HG03520 (cell line): Measurements from ENCODE around the gene EEPD1.
"Not testable (repeated sequence)": the region's sequence is repeated elsewhere in the genome, so short reads cannot be mapped to it uniquely, and the experiment has no call there.

ENCODE experiments used
- ATAC-seq: cut with Tn5 transposase; IDR thresholded peaks from one replicate; pipeline ENCODE4 v1.9.1; 2021; ENCODE audit warnings: mild to moderate bottlenecking, moderate library complexity; ENCODE audit not compliant: unreplicated experiment

Gene EEPD1

GRCh38 chr7:36210291-36210922 is 57.4 kb downstream of the EEPD1 start:
- ATAC-seq = no peak

- ATAC-seq = no peak
These were observed 61.8 kb downstream of the EEPD1 start for GRCh38 chr7:36214608-36215456.

DNA sequence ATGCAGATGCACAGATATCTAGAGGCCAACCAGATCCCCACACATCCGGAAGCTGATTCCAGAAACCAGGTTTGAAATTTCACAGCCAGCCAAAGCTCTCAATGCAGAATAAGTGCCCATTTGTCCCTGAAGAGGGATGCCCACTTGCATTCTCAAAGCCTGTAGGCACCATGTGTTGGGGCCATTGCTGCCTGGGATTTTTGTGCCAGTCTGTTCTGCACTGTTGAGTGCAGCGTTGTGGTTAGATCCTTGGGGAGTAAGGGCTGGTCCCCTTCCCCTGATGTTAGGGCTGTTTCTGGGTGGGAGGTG is 62.4 kb downstream of the EEPD1 start:
- no peak for ATAC-seq

GRCh38 chr7:36216063-36216684 is 63.1 kb downstream of the EEPD1 start:
- no peak for ATAC-seq

- no peak for ATAC-seq
These were observed 64.3 kb downstream of the EEPD1 start for GRCh38 chr7:36217211-36217960.

GRCh38 chr7:36217961-36218284 is 64.9 kb downstream of the EEPD1 start:
- peak; percentile 74 for ATAC-seq

DNA sequence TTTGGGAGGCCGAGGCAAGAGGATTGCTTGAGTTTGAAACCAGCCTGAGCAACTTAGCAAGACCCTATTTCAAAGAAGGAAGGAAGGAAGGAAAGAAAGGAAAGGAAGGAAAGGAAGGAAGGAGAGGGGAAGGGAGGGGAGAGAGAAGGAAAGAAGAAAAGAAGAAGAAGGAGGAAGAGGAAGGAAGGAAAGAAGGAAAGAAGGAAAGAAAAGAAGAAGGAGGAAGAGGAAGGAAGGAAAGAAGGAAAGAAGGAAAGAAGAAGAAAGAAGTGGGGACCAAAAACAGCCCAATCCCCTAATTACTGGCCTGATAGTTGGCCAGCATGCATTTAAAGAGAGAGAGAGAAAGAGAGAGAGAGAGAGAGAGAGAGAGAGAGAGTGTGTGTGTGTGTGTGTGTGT is 66.4 kb downstream of the EEPD1 start:
- no peak for ATAC-seq

DNA sequence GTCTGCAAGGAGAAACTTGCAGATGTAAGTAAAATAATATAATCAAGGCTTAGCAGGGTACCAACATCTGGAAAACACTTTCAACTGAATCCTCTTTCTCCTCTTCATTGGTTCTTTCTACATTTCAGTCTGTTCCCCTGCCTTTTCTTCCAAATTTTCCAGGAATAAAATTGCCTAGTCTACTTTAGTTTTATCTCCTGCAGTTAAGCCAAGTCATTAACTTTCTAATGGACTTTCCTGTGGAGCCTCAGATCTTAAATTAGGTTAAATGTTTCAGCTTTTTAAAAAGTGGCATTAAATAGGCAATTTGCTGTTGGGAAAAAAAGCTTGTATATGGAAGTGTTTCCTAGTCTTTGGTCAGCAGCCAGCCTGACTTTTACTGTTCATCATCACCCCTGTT is 70.8 kb downstream of the EEPD1 start:
- ATAC-seq = no peak

- no peak for ATAC-seq
These were observed 72.1 kb downstream of the EEPD1 start for GRCh38 chr7:36224934-36225858.

- ATAC-seq = no peak
These were observed 73.1 kb downstream of the EEPD1 start for GRCh38 chr7:36226151-36226550.

DNA sequence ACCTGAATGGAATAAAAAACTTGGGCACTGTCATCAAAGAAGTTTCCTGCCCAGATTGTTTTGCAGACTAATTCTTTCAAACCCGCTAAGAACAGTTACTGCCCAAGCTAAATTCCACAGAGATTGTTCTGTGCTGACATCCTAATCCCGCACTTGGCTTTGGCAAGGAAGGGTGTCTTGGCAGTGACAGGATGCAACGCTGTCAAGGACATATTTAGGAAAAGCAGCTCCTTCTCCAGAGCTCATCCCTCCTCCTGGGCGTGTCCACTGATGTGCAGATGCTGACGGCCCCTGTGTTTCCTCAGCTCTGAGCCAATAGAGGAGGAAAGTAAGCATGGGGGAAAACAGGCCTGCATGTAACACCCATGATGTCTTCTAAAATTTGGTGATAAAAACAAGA is 74.2 kb downstream of the EEPD1 start:
- no peak for ATAC-seq

DNA sequence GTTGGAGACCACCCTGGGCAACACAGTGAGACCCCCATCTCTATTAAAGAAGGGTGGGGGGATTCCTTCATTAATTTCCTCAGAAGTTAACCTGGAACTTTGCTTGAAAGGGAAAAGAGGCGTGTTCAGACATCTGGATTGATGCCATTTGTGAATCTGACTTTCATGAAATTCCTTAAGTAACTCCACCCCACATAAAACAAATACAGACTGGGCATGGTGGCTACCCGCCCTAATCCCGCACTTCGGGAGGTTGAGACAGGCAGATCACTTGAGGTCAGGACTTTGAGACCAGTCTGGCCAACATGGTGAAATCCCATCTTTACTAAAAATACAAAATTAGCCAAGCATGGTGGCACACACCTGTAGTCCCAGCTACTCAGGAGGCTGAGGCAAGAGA is 75.0 kb downstream of the EEPD1 start:
- no peak for ATAC-seq

DNA sequence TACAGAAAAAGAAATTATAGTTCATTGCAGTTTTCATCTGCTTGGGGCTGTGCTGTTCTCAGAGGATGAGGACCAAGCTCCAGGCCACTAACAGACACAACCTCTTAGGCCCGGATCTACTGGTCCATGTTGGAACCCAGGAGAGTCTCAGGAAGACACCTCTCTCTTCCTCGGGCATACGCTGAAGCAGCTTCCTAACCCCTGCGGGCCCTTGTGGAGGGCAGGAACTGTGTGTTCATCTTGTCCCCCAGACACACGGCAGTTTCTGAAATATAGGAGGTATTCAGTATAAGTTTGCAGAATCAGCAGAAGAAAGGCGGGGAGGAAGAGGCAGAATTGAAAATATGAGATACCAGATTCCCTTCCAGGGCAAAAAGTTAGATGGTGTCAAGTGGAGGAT is 78.4 kb downstream of the EEPD1 start:
- no peak for ATAC-seq

DNA sequence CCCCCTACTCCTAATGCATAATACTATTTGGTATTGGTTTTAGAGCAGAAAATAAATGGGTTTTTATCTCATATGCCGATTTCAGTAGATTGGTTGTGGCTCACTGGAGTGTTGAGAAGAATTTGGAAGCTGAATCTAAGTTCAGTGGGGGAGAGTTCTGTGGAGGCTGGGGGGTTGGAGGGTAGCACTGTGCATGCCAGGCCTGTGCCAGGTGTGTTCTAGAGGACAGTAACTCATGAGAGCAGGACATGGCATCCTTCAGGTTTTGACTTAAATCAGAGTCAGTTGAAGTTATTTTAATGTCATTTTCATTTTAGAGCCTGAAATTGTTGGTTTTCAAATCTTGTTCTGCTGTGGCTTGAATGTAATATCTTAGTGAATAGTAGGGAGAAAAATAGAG is 79.5 kb downstream of the EEPD1 start:
- ATAC-seq = no peak

GRCh38 chr7:36232971-36233550 is 80.0 kb downstream of the EEPD1 start:
- ATAC-seq = no peak

- ATAC-seq = no peak
These were observed 83.0 kb downstream of the EEPD1 start for GRCh38 chr7:36236073-36236472.

DNA sequence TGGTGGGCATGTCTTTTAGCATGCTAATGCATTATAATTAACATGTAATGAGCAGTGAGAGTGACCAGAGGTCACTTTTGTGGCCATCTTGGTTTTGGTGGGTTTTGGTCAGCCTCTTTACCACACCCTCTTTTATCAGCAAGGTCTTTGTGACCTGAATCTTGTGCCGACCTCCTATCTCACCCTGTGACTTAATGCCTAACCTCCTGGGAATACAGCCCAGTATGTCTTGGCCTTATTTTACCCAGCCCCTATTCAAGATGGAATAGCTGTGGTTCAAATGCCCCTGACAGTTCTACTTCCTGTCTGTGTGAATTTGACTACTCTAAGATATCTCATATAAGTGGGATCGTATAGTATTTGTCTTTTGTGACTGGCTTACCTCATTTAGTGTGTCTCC is 85.1 kb downstream of the EEPD1 start:
- no peak for ATAC-seq

DNA sequence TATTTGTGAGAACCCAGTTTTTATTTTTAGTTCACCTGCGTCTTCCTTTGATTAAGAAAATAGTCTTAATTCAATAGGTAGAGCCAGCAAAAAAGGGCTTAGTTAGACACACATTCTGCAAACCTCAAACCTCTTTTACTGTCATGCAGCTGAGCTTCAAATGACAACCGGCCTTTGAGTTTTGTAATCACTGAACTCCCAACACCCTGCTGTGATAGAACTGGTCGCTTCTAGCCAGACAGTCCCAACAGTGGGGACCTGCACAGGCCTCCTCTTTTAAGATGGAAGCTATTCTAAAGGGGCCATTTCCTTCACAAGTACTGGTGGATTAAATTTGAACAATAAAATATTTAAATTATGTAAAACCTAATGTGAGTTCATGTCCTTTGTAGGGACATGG is 90.3 kb downstream of the EEPD1 start:
- ATAC-seq = not testable (repeated sequence)

DNA sequence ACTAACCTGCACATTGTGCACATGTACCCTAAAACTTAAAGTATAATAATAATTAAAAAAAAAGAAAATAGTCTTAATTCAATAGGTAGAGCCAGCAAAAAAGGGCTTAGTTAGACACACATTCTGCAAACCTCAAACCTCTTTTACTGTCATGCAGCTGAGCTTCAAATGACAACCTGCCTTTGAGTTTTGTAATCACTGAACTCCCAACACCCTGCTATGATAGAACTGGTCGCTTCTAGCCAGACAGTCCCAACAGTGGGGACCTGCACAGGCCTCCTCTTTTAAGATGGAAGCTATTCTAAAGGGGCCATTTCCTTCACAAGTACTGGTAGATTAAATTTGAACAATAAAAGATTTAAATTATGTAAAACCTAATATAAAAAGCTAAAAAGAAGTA is 90.9 kb downstream of the EEPD1 start:
- not testable (repeated sequence) for ATAC-seq

DNA sequence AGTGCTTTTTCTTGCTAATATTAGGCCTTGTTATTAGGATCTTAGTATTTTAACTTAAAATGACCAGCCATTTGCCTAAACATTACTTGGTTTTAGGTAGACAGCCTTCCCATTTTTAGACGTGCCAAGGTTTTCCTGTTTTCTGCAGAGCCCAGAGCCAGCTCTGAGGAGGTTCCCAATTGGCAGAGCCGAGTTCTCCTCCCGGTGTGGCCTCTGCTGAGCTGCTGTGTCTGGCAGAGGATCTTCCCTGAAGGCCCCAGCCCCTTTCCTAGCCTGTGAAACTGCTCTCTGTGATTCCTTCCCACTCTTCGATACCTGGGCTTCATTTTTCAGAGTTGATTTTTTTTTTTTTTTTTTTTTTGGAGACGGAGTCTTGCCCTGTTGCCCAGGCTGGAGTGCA is 91.4 kb downstream of the EEPD1 start:
- ATAC-seq = no peak
